Vagina (tissue), 2 donors: ENCODE data around the gene RAC3. TPM values are rescaled to one million over a fixed set of nuclear protein-coding genes. Genes with fewer than 3 reads are reported as not detected.
A peak's percentile ranks its signal among the peaks of the same experiment; 100 is the strongest.

Source experiments
- DNase-seq, 2 donors: peaks; one replicate each; pipeline ENCODE4 v3.0.0-alpha.2; 2017; ENCODE audit errors: extremely low spot score in 2 of 2
- H3K27ac ChIP-seq: fragments of 200-600 bp; sonication (generic); one replicate; pipeline ENCODE4 v1.5.1; 2019
- H3K27me3 ChIP-seq: fragments of 200-600 bp; sonication (generic); one replicate; pipeline ENCODE4 v1.5.1; 2019
- H3K36me3 ChIP-seq, 2 donors: fragments of 200-600 bp; sonication (generic); one replicate each; pipeline ENCODE4 v1.5.1; 2017 to 2019
- H3K4me1 ChIP-seq: fragments of 200-600 bp; sonication (generic); one replicate; pipeline ENCODE4 v1.5.1; 2019
- H3K4me3 ChIP-seq, 2 donors: fragments of 200-600 bp; sonication (generic); 1 replicate in 1 of 2; 2 replicates in 1 of 2; pipeline ENCODE4 v1.5.1; 2016 to 2019
- H3K9me3 ChIP-seq: fragments of 200-600 bp; sonication (generic); one replicate; pipeline ENCODE4 v1.5.1; 2019
- CTCF ChIP-seq, 3 experiments: fragments of 450-650 bp in 2 of 3; fragments of 200-600 bp in 1 of 3; sonication (generic) in 1 of 3; IDR thresholded peaks; one replicate each; pipeline ENCODE4 v1.5.1; 2017 to 2019; ENCODE audit warnings: antibody characterized with exemption in 3 of 3, mild to moderate bottlenecking in 2 of 3, moderate library complexity in 2 of 3
- POLR2A ChIP-seq, 2 donors: fragments of 450-650 bp; IDR thresholded peaks; one replicate each; pipeline ENCODE4 v1.6.1; 2017; ENCODE audit warnings: antibody characterized with exemption in 2 of 2, mild to moderate bottlenecking in 2 of 2, moderate library complexity in 2 of 2
- POLR2AphosphoS5 ChIP-seq, 2 donors: sonication (generic); formaldehyde crosslinking; IDR thresholded peaks; one replicate each; pipeline ENCODE4 v1.9.0; 2017; ENCODE audit warnings: antibody characterized with exemption in 2 of 2, mild to moderate bottlenecking in 2 of 2, low read depth in 1 of 2; ENCODE audit not compliant: insufficient read depth in 1 of 2
- intact Hi-C: fragments of 100-400 bp; cut with DNase I; formaldehyde crosslinking; loops from one replicate; pipeline ENCODE4 v1.15.1; 2023
- total RNA-seq: library from RNA; depleted of rRNA; stranded (reverse); fragments of >200 nt; gene quantifications from one replicate; pipeline ENCODE4 v1.2.3, GENCODE V29; 2016

RAC3 gene
- 12.8 TPM for total RNA-seq

- H3K4me1 ChIP-seq, result peaks cover 22% of the 10 kb centered on the region
- H3K36me3 ChIP-seq, result no peaks in the 10 kb centered on the region
- peak within 1 kb of the TSS; percentile 44 to 66 for H3K4me3 ChIP-seq
- TF ChIP-seq CTCF (IDR thresholded peaks at IDR 0.05) (no peak), POLR2A (IDR thresholded peaks at IDR 0.05) (no peak), POLR2AphosphoS5 (IDR thresholded peaks at IDR 0.05; ENCODE audit: insufficient read depth in 1 of 2, low read depth in 1 of 2) (no peak)
- H3K27ac ChIP-seq, result peak within 1 kb of the TSS; percentile 34
- no peak for DNase-seq
- H3K9me3 ChIP-seq, result no peaks in the 10 kb centered on the region
- H3K27me3 ChIP-seq, result no peaks in the 10 kb centered on the region
- intact Hi-C loops, result loop anchor here (5.0 kb wide), 2 partner anchors 66 to 121 kb away; partner anchors contain the start of gene FASN
These were observed at the start of gene RAC3 for GRCh38 chr17:82031303-82031884. Gene RAC3 (plus strand): TSS chr17:82031678. CDS start chr17:82031762, 84 bp downstream.

GRCh38 chr17:81983011-81983638 lies 48.4 kb upstream of the RAC3 start:
- Histone ChIP-seq H3K9me3 (no peaks in the 10 kb centered on the region), H3K4me3 (no peak overlapping the region), H3K4me1 (peaks cover 10% of the 10 kb centered on the region), H3K36me3 (peaks cover 0 to 25% of the 10 kb centered on the region in 2 donors), H3K27ac (no peak overlapping the region), H3K27me3 (no peaks in the 10 kb centered on the region)
- TF ChIP-seq CTCF (IDR thresholded peaks at IDR 0.05), result no peak
- no peak for TF ChIP-seq POLR2AphosphoS5 (IDR thresholded peaks at IDR 0.05; ENCODE audit: insufficient read depth in 1 of 2, low read depth in 1 of 2)
- no peak for TF ChIP-seq POLR2A (IDR thresholded peaks at IDR 0.05)
- intact Hi-C loops, result no loop called here
- no peak for DNase-seq

GRCh38 chr17:81983639-81984373 lies 47.7 kb upstream of the RAC3 start:
- H3K36me3 ChIP-seq, result peaks cover 0 to 25% of the 10 kb centered on the region in 2 donors
- no peaks in the 10 kb centered on the region for H3K27me3 ChIP-seq
- H3K4me3 ChIP-seq, result no peak overlapping the region
- H3K9me3 ChIP-seq, result no peaks in the 10 kb centered on the region
- no peak for DNase-seq
- no peak for TF ChIP-seq CTCF (IDR thresholded peaks at IDR 0.05)
- TF ChIP-seq POLR2AphosphoS5 (IDR thresholded peaks at IDR 0.05; ENCODE audit: insufficient read depth in 1 of 2, low read depth in 1 of 2), result no peak
- no peak for TF ChIP-seq POLR2A (IDR thresholded peaks at IDR 0.05)
- no peak overlapping the region for H3K27ac ChIP-seq
- intact Hi-C loops, result no loop called here
- peaks cover 3% of the 10 kb centered on the region for H3K4me1 ChIP-seq

- intact Hi-C loops, result no loop called here
- no peaks in the 10 kb centered on the region for H3K9me3 ChIP-seq
- no peaks in the 10 kb centered on the region for H3K4me1 ChIP-seq
- no peaks in the 10 kb centered on the region for H3K27me3 ChIP-seq
- no peak overlapping the region for H3K4me3 ChIP-seq
- peaks cover 0 to 25% of the 10 kb centered on the region in 2 donors for H3K36me3 ChIP-seq
- no peak overlapping the region for H3K27ac ChIP-seq
- DNase-seq, result no peak
- TF ChIP-seq CTCF (IDR thresholded peaks at IDR 0.05) (no peak), POLR2AphosphoS5 (IDR thresholded peaks at IDR 0.05; ENCODE audit: insufficient read depth in 1 of 2, low read depth in 1 of 2) (no peak), POLR2A (IDR thresholded peaks at IDR 0.05) (no peak)
These were observed 46.6 kb upstream of the RAC3 start for GRCh38 chr17:81984773-81985410.
